NCI-H748 (cell line): ENCODE results near the gene MAPK8.

Experiments
- DNase-seq: peaks from one replicate; lab custom pipeline; 2025; ENCODE audit not compliant: unreplicated experiment; lab: John Stamatoyannopoulos, UW

The MAPK8 gene

DNA sequence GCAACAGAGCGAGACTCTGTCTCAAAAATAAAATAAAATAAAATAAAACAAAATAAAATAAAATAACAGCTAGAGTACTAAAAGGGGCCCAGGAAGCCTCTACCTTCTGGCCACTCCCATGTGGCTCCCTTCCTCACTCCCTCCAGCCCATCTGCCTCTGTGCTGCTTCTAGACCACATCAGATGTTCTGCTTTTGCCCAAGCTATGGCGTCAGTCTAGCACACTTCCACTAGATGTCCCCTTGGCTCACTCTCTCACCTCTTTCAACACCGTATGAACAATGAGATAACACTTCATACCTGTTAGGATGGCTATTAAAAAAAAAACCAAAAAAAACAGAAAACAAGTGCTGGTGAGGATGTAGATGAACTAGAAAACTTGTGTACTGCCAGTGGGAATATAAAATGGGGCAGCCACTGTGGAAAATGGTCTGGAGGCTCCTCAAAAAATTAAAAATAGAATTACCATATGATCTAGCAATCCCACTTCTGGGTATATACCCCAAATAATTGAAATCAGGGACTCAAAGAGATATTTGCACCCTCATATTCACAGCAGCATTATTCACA, 166.1 kb downstream of the MAPK8 start:
- DNase-seq, result no peak

- no peak for DNase-seq
These were observed 167.2 kb downstream of the MAPK8 start for GRCh38 chr10:48473704-48474103.

DNA sequence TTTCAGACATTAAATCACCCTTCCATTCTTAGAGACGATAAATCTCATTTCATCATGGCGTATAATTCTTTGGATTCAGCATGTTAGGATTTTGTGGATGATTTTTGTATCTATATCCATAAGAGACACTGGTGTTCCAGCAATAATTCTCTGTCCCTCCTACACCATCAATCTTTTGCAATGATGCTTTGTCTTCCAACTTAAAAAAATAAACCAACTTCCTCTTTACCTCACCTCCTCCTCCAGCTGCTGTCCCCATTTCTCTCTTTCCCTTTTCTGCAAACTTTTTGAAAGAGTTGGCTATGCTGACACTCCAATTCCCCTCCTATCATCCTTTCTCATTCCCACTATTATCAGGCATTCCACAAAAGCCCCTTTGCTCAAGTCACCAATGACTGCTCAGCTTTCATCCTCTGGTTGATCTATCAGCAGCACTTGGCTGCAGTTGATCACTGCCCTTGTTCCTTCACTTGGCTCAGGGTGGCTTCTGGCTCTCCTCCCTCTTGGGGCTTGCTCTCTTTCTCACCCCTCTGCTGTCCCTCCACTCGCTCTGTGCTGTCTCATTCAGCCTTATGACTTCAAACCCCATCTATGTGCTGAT, 168.4 kb downstream of the MAPK8 start:
- DNase-seq, result no peak

- no peak for DNase-seq
These were observed 169.4 kb downstream of the MAPK8 start for GRCh38 chr10:48475943-48476278.

- DNase-seq, result peak; percentile 64
These were observed 170.0 kb downstream of the MAPK8 start for GRCh38 chr10:48476279-48476982.

DNA sequence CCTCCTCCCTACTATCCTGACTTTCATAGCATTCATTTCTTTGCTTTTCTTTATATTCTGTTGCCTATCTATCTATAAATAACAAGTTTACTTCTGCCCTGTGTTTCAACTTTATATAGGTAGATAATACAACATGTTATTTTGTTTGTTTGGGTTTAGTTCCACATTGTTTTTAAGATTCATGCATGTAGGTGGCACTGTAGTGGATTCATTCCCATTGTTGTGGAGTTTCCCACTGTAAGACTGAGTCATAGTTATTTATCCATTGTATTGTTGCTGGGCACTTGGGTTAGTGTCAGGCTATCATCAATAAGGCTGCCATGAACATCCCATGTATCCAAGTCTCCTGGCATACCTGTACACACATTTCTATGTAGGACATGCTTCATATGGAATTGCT, 170.7 kb downstream of the MAPK8 start:
- DNase-seq, result no peak

DNA sequence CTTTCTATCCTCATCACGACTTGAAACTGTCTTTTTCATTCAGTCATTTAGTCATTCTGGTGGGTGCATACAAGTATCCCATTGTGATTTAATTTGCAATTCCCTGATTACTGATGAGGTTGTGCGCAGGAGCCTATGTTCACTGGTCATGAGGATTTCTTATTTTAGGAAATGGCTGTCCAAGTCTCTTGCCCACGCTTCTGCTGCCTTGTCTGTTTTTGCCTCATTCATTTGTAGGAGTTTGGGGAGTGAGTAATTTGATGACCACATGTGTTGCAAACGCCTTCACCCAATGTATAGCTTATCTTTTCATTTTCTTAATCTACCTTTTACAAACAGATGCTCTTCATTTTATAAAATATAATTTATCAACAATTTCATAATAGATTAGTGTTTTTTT, 171.1 kb downstream of the MAPK8 start:
- DNase-seq, result no peak

DNA sequence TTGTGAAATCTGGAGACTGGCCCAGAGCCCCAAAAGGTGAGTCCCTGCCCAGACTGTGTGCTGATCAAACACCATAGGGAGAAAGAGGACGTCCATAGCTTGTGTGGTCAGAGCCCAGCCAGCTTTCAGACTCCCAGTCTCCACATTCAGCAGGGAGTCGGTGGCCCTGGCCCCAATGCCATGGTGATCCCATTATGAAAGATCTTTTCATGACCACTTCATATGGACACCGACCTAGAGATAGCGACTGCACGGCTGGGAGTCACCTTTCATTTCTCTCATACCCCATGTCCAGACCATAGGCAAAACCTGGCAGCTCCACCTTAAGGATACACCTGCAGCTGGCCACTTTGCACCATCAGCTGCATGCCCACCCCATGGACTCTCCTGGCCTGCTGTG, 172.0 kb downstream of the MAPK8 start:
- no peak for DNase-seq

DNA sequence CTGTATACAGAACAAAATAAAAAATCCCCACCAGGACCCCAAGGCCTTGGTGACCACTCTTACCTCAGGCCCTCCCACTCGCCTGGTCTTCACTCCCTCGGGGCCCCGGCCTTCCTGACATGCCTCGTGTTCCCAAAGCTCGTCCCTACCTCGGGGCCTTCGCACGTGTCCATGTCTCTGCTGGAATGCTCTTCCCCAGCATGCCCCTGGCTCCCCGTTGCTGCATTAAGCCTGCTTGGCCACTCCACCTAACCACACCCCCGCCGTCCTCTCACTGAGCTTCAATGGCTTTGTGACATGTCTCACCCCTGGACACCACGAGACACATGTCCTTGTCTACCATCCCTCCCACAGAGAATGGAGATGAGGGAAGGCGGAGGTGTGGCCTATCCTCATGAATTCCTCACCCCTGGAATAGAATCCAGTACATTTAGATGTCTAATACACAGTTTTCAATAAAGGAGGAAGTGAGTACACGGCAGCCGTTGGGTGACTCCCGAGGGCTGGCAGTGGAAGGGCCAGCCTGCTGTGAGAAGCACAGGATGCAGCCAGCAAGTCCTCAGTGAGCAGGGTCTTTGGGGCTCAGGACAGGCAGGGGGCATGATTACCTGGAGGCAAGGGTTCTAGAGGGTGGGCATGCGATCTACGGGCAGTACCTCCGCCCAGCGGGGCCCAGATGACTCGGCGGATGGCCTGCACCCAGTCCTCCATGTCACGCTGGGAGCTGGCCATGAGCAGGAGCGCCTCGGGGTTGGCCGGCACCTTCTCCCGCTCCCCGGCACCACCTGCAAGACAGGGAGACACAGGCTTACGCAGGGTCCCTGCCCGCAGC, 172.7 kb downstream of the MAPK8 start:
- no peak for DNase-seq

GRCh38 chr10:48480397-48481374, 174.2 kb downstream of the MAPK8 start:
- DNase-seq, result no peak

- no peak for DNase-seq
These were observed 174.9 kb downstream of the MAPK8 start for GRCh38 chr10:48481385-48481784.

- no peak for DNase-seq
These were observed 175.7 kb downstream of the MAPK8 start for GRCh38 chr10:48482207-48482606.

DNA sequence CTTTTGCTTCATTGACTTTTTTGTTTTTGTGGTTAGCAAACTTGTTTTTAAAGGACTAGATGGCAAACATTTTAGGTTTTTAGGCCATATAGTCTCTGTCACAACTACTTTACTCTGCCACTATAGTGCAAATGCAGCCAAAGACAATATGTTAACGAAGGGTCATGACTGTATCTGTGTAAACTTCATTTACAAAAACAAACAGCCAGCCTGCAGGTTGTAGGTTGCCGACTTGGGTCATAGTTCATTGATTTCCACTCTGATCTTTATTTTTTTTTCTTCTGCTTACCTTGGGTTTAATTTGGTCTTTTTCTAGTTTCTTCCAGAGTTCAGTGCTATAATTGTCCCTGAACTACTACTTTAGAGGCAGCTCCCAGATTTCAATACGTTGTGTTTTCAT, 178.4 kb downstream of the MAPK8 start:
- no peak for DNase-seq

GRCh38 chr10:48485711-48486110, 179.2 kb downstream of the MAPK8 start:
- no peak for DNase-seq

DNA sequence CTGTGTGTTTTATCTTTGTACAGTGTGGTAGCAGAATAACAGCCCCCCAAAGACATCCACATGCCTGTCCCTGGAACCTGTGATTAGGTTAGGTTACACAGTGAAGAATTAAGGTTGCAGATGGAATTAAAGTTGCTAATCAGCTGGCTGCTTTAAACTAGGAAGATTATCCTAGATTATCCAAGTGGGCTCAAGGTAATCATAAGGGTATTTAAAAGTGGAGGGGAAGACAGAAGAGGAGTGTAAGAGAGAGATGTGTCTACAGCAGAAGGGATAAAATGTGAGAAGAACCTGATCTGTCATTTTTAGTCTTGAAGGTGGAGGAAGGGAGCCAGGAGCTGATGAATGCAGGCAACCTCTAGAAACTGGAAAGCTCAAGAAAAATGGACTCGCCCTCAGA, 180.8 kb downstream of the MAPK8 start:
- DNase-seq, result no peak
